Astrocyte of the cerebellum (primary cell): ENCODE results near the gene CHD5.

Experiments used
- DNase-seq: peaks from one replicate; pipeline ENCODE4 v3.0.0-alpha.2; 2011; ENCODE audit warnings: low read depth
- H3K4me3 ChIP-seq: 2 replicates; pipeline ENCODE4 v1.5.1; 2011; ENCODE audit warnings: mild to moderate bottlenecking, low read depth, low read length, moderate library complexity
- CTCF ChIP-seq: IDR thresholded peaks from 2 replicates; pipeline ENCODE4 v1.5.1; 2012; ENCODE audit warnings: low read length, low read depth, moderate library complexity, mild to moderate bottlenecking; ENCODE audit errors: missing control alignments
- in situ Hi-C: cut with HindIII; loops from 2 replicates; pipeline ENCODE4 v1.10.0; 2017; ENCODE audit warnings: low sequenced_read_pairs

Gene CHD5

GRCh38 chr1:6202256-6202655 is 22.1 kb upstream of the CHD5 start:
- no peak for TF ChIP-seq CTCF
- H3K4me3 ChIP-seq: no peak overlapping the region
- in situ Hi-C loops: no loop called here
- no peak for DNase-seq

- in situ Hi-C loops: no loop called here
- H3K4me3 ChIP-seq: peak overlapping the region; percentile 99
- DNase-seq: no peak
- no peak for TF ChIP-seq CTCF
These were observed 20.2 kb upstream of the CHD5 start for GRCh38 chr1:6200188-6200809.

- peak within 1 kb of the TSS; percentile 99 for H3K4me3 ChIP-seq
- TF ChIP-seq CTCF: no peak
- in situ Hi-C loops: no loop called here
- DNase-seq: peak; percentile 99
These were observed 19.4 kb upstream of the CHD5 start, which contains the start of gene RPL22 for GRCh38 chr1:6199298-6200187. Gene RPL22 (minus strand): TSS chr1:6199595. CDS start chr1:6199573, 22 bp downstream.

- peak overlapping the region; percentile 99 for H3K4me3 ChIP-seq
- no peak for TF ChIP-seq CTCF
- DNase-seq: no peak
- in situ Hi-C loops: no loop called here
These were observed 18.7 kb upstream of the CHD5 start for GRCh38 chr1:6198646-6199297.

- DNase-seq: no peak
- no peak for TF ChIP-seq CTCF
- in situ Hi-C loops: no loop called here
- peak overlapping the region; percentile 99 for H3K4me3 ChIP-seq
These were observed 17.8 kb upstream of the CHD5 start for GRCh38 chr1:6197746-6198427.

GRCh38 chr1:6191968-6192367 is 11.8 kb upstream of the CHD5 start:
- no peak for DNase-seq
- TF ChIP-seq CTCF: no peak
- H3K4me3 ChIP-seq: no peak overlapping the region
- in situ Hi-C loops: loop anchor here (5.0 kb wide), 1 partner anchor 60 kb away; no protein-coding TSS in a partner anchor
